ENCODE data around the gene PLA2G4A.
"Not testable (repeated sequence)": the region's sequence is repeated elsewhere in the genome, so short reads cannot be mapped to it uniquely, and the experiment has no call there.

DNA sequence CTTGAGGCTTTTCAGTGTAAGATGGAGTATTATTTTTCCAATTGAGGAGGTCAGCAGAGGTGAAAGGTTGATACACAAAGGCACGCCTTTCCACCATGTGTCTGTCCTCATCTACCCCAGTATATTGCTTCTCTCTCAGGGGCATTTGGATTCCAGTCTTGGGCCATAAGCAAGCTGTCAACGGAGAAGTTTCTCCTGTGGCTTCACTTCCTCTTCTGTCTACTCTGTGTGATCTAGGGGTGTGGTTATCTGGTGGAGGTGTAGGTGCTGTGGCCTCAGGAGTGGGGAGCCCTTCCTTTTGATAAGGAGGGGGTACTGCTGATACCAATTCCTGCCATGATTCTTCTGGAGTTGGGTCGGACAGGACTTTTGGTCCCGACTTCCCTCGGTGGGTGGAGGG is 92.6 kb downstream of the PLA2G4A start:
- TF ChIP-seq POLR2A (IDR thresholded peaks at IDR 0.05; ENCODE audit: low read depth); POLR2AphosphoS5 (IDR thresholded peaks at IDR 0.05): not testable (repeated sequence)
- TF ChIP-seq, protein P1, sequence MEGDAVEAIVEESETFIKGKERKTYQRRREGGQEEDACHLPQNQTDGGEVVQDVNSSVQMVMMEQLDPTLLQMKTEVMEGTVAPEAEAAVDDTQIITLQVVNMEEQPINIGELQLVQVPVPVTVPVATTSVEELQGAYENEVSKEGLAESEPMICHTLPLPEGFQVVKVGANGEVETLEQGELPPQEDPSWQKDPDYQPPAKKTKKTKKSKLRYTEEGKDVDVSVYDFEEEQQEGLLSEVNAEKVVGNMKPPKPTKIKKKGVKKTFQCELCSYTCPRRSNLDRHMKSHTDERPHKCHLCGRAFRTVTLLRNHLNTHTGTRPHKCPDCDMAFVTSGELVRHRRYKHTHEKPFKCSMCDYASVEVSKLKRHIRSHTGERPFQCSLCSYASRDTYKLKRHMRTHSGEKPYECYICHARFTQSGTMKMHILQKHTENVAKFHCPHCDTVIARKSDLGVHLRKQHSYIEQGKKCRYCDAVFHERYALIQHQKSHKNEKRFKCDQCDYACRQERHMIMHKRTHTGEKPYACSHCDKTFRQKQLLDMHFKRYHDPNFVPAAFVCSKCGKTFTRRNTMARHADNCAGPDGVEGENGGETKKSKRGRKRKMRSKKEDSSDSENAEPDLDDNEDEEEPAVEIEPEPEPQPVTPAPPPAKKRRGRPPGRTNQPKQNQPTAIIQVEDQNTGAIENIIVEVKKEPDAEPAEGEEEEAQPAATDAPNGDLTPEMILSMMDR (IDR thresholded peaks at IDR 0.05): not testable (repeated sequence)
